SK-N-SH treated with all-trans-retinoic acid at 6 μM for 48 hours (cell line): ENCODE data around the gene C1orf52.

Source experiments
- ATAC-seq: fragments of 200-7000 bp; cut with Tn5 transposase; 3 replicates; pipeline ENCODE4 v1.9.1; 2020; ENCODE audit warnings: mild to moderate bottlenecking, moderate library complexity
- ARNTL ChIP-seq: fragments of 450-650 bp; formaldehyde crosslinking; IDR thresholded peaks from 2 replicates; pipeline ENCODE4 v1.5.0; 2020; ENCODE audit warnings: low read depth, mild to moderate bottlenecking, moderate library complexity, borderline replicate concordance
- BACH2 ChIP-seq: fragments of 250-450 bp; sonication (Bioruptor Pico); IDR thresholded peaks from 2 replicates; pipeline ENCODE4 v1.9.0; 2021; ENCODE audit warnings: mild to moderate bottlenecking, borderline replicate concordance
- CSDC2 ChIP-seq: fragments of 250-450 bp; sonication (Bioruptor Pico); IDR thresholded peaks from 2 replicates; pipeline ENCODE4 v1.5.0; 2020; ENCODE audit warnings: mild to moderate bottlenecking, moderate library complexity
- ESRRG ChIP-seq: fragments of 250-450 bp; sonication (Bioruptor Pico); IDR thresholded peaks from 2 replicates; pipeline ENCODE4 v1.6.1; 2021; ENCODE audit warnings: mild to moderate bottlenecking
- GLIS3 ChIP-seq: fragments of 250-450 bp; sonication (Bioruptor Pico); IDR thresholded peaks from 2 replicates; pipeline ENCODE4 v1.5.0; 2020; ENCODE audit warnings: mild to moderate bottlenecking, moderate library complexity
- OSR1 ChIP-seq: fragments of 250-450 bp; sonication (Bioruptor Pico); IDR thresholded peaks from 2 replicates; pipeline ENCODE4 v1.8.0; 2022; ENCODE audit warnings: moderate library complexity, mild to moderate bottlenecking, inconsistent platforms
- PPARA ChIP-seq: fragments of 250-450 bp; sonication (Bioruptor Pico); IDR thresholded peaks from 2 replicates; pipeline ENCODE4 v1.5.0; 2020; ENCODE audit warnings: mild to moderate bottlenecking, borderline replicate concordance
- SNAI2 ChIP-seq: fragments of 250-450 bp; sonication (Bioruptor Pico); IDR thresholded peaks from 2 replicates; pipeline ENCODE4 v1.5.0; 2020; ENCODE audit warnings: mild to moderate bottlenecking, moderate library complexity
- ZC3H10 ChIP-seq: fragments of 250-450 bp; sonication (Bioruptor Pico); IDR thresholded peaks from 2 replicates; pipeline ENCODE4 v1.5.1; 2021; ENCODE audit warnings: mild to moderate bottlenecking, moderate library complexity
- ZFP3 ChIP-seq: fragments of 250-450 bp; sonication (Bioruptor Pico); IDR thresholded peaks from 2 replicates; pipeline ENCODE4 v1.5.0; 2020; ENCODE audit warnings: mild to moderate bottlenecking, moderate library complexity
- ZFP30 ChIP-seq: fragments of 450-650 bp; formaldehyde crosslinking; IDR thresholded peaks from 2 replicates; pipeline ENCODE4 v1.5.0; 2022; ENCODE audit warnings: mild to moderate bottlenecking, moderate library complexity
- ZNF565 ChIP-seq: fragments of 450-650 bp; formaldehyde crosslinking; conservative IDR thresholded peaks from 2 replicates; pipeline ENCODE4 v1.5.0; 2020; ENCODE audit warnings: low read depth, mild to moderate bottlenecking, moderate library complexity
- ZNF70 ChIP-seq: fragments of 450-650 bp; formaldehyde crosslinking; IDR thresholded peaks from 2 replicates; pipeline ENCODE4 v1.5.0; 2020; ENCODE audit warnings: mild to moderate bottlenecking, moderate library complexity
- ZNF8 ChIP-seq: fragments of 450-650 bp; formaldehyde crosslinking; IDR thresholded peaks from 2 replicates; pipeline ENCODE4 v1.5.0; 2020; ENCODE audit warnings: mild to moderate bottlenecking, moderate library complexity
- TF ChIP-seq, protein P1 (sequence below): fragments of 250-450 bp; sonication (Bioruptor Pico); IDR thresholded peaks from 2 replicates; pipeline ENCODE4 v1.5.1; 2020; ENCODE audit warnings: low read depth, mild to moderate bottlenecking, moderate library complexity
- TF ChIP-seq, protein P2 (sequence below): fragments of 250-450 bp; sonication (Bioruptor Pico); IDR thresholded peaks from 2 replicates; pipeline ENCODE4 v1.8.0; 2020; ENCODE audit warnings: mild to moderate bottlenecking, moderate library complexity, borderline replicate concordance
- TF ChIP-seq, protein P3 (sequence below): fragments of 250-450 bp; sonication (Bioruptor Pico); IDR thresholded peaks from 2 replicates; pipeline ENCODE4 v1.5.1; 2021; ENCODE audit warnings: mild to moderate bottlenecking, moderate library complexity
- TF ChIP-seq, protein P4 (sequence below): fragments of 250-450 bp; sonication (Bioruptor Pico); IDR thresholded peaks from 2 replicates; pipeline ENCODE4 v1.8.0; 2021; ENCODE audit warnings: low read depth, mild to moderate bottlenecking, moderate library complexity, borderline replicate concordance

Gene C1orf52

DNA sequence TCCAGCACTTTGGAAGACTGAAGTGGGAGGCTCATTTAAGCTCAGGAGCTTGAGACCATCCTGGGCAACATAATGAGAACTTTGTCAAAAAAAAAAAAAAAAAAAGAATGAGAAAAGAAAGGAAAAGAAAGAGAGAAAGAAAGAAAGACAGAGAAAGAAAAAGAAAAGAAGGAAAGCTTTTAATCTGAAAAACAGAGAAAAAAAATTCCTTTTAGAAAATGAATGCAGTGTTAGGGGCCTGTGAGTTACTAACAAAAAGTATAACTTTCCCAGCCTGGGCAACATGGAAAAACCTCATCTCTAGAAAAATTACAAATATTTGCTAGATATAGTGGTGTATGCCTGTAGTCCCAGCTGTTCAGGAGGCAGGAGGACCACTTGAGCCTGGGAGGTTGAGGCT is 42.8 kb downstream of the C1orf52 start:
- no peak for ATAC-seq
- TF ChIP-seq, protein P1, sequence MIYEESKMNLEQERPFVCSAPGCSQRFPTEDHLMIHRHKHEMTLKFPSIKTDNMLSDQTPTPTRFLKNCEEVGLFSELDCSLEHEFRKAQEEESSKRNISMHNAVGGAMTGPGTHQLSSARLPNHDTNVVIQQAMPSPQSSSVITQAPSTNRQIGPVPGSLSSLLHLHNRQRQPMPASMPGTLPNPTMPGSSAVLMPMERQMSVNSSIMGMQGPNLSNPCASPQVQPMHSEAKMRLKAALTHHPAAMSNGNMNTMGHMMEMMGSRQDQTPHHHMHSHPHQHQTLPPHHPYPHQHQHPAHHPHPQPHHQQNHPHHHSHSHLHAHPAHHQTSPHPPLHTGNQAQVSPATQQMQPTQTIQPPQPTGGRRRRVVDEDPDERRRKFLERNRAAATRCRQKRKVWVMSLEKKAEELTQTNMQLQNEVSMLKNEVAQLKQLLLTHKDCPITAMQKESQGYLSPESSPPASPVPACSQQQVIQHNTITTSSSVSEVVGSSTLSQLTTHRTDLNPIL (CRISPR knock-in tag), result no peak
- TF ChIP-seq, protein P2, sequence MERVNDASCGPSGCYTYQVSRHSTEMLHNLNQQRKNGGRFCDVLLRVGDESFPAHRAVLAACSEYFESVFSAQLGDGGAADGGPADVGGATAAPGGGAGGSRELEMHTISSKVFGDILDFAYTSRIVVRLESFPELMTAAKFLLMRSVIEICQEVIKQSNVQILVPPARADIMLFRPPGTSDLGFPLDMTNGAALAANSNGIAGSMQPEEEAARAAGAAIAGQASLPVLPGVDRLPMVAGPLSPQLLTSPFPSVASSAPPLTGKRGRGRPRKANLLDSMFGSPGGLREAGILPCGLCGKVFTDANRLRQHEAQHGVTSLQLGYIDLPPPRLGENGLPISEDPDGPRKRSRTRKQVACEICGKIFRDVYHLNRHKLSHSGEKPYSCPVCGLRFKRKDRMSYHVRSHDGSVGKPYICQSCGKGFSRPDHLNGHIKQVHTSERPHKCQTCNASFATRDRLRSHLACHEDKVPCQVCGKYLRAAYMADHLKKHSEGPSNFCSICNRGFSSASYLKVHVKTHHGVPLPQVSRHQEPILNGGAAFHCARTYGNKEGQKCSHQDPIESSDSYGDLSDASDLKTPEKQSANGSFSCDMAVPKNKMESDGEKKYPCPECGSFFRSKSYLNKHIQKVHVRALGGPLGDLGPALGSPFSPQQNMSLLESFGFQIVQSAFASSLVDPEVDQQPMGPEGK (CRISPR knock-in tag), result no peak
- TF ChIP-seq ZFP3 (CRISPR knock-in tag) (no peak), GLIS3 (no peak), PPARA (CRISPR knock-in tag) (no peak)
- TF ChIP-seq, protein P3, sequence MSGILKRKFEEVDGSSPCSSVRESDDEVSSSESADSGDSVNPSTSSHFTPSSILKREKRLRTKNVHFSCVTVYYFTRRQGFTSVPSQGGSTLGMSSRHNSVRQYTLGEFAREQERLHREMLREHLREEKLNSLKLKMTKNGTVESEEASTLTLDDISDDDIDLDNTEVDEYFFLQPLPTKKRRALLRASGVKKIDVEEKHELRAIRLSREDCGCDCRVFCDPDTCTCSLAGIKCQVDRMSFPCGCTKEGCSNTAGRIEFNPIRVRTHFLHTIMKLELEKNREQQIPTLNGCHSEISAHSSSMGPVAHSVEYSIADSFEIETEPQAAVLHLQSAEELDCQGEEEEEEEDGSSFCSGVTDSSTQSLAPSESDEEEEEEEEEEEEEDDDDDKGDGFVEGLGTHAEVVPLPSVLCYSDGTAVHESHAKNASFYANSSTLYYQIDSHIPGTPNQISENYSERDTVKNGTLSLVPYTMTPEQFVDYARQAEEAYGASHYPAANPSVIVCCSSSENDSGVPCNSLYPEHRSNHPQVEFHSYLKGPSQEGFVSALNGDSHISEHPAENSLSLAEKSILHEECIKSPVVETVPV (CRISPR knock-in tag), result no peak

DNA sequence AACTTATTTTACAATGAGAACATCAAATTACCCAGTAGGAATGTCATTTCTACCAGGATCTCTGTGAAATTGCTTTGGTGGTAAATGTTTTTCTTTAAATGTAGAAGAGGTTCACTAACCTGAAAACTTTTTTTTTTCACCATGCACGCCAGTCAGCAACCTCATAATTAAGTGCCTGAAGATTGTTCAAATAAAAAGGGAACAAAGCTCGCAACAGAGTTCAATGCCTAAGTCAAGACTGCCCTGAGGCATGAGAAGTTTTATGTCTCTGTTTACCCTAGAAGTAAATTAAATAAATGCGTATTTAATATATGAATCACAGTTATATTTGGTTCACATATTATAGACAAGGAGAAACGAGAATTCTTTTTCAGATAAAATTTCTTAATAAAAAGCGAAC is 44.8 kb downstream of the C1orf52 start:
- ATAC-seq, result no peak
- no peak for TF ChIP-seq CSDC2
- no peak for TF ChIP-seq GLIS3
- TF ChIP-seq ZNF565 (CRISPR knock-in tag), result no peak
- no peak for TF ChIP-seq ESRRG (CRISPR knock-in tag)
- TF ChIP-seq, protein P4, sequence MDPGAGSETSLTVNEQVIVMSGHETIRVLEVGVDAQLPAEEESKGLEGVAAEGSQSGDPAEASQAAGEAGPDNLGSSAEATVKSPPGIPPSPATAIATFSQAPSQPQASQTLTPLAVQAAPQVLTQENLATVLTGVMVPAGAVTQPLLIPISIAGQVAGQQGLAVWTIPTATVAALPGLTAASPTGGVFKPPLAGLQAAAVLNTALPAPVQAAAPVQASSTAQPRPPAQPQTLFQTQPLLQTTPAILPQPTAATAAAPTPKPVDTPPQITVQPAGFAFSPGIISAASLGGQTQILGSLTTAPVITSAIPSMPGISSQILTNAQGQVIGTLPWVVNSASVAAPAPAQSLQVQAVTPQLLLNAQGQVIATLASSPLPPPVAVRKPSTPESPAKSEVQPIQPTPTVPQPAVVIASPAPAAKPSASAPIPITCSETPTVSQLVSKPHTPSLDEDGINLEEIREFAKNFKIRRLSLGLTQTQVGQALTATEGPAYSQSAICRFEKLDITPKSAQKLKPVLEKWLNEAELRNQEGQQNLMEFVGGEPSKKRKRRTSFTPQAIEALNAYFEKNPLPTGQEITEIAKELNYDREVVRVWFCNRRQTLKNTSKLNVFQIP (CRISPR knock-in tag), result no peak
- TF ChIP-seq, protein P1 (CRISPR knock-in tag), result no peak
- no peak for TF ChIP-seq PPARA (CRISPR knock-in tag)
- TF ChIP-seq ZNF70 (CRISPR knock-in tag), result no peak
- TF ChIP-seq ARNTL (CRISPR knock-in tag), result no peak
- no peak for TF ChIP-seq SNAI2 (CRISPR knock-in tag)
- TF ChIP-seq ZFP30, result no peak
- TF ChIP-seq ZC3H10, result no peak
- no peak for TF ChIP-seq ZFP3 (CRISPR knock-in tag)
- TF ChIP-seq, protein P3 (CRISPR knock-in tag), result no peak
- TF ChIP-seq ZNF8 (CRISPR knock-in tag), result no peak
- no peak for TF ChIP-seq BACH2 (CRISPR knock-in tag)

DNA sequence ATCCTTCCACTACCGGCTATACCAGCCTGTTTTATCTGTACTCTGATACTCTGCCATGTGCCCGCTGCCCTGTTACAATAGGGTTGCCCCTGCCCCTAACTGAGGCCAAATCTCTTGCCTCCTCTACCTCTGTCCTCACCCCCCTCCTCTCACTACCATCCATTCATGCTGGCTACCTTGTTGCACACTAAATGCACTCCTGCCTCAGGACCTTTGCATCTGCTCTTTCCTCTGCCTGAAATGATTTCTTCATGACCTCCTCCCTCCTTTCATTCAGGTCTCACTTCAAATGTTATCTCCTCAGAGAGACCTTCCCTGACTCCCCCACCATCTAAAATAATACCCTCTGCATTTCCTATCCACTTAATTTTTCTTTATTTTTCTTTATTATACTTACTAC is 51.0 kb downstream of the C1orf52 start:
- TF ChIP-seq ZNF8 (CRISPR knock-in tag), result no peak
- TF ChIP-seq CSDC2, result no peak
- TF ChIP-seq BACH2 (CRISPR knock-in tag), result no peak
- no peak for TF ChIP-seq SNAI2 (CRISPR knock-in tag)
- TF ChIP-seq ZFP30, result no peak
- TF ChIP-seq, protein P2 (CRISPR knock-in tag), result no peak
- no peak for TF ChIP-seq ESRRG (CRISPR knock-in tag)
- TF ChIP-seq, protein P4 (CRISPR knock-in tag), result no peak
- TF ChIP-seq ZC3H10, result no peak
- TF ChIP-seq, protein P1 (CRISPR knock-in tag), result no peak
- TF ChIP-seq OSR1 (CRISPR knock-in tag), result no peak
- no peak for TF ChIP-seq ARNTL (CRISPR knock-in tag)
- TF ChIP-seq GLIS3, result no peak
- TF ChIP-seq, protein P3 (CRISPR knock-in tag), result no peak
- TF ChIP-seq ZNF70 (CRISPR knock-in tag), result no peak
- ATAC-seq, result no peak
